A172 (cell line): ENCODE measurements around the gene MRPS18B. TPM values are rescaled to one million over a fixed set of nuclear protein-coding genes. Genes with fewer than 3 reads are reported as not detected.

Experiments
- total RNA-seq: library from RNA; depleted of rRNA; stranded (reverse); fragments of >200 nt; shearing (Covaris generic); gene quantifications from 2 replicates; pipeline ENCODE4 v1.2.3, GENCODE V29; 2014; rRNA removed

Gene MRPS18B
- total RNA-seq, 1 experiment from 2014 or later, result 82.8 TPM

Other genes with a start within 250 kb of the MRPS18B start
- 86.1 and 89.5 TPM in 2 replicates for gene HLA-E, start 128.3 kb upstream of the MRPS18B start, total RNA-seq
- gene GNL1, start 61.4 kb upstream of the MRPS18B start, total RNA-seq, result 15.0 and 28.2 TPM in 2 replicates
- 5.5 and 7.6 TPM in 2 replicates for gene PRR3, start 60.5 kb upstream of the MRPS18B start, total RNA-seq
- gene ABCF1, start 46.4 kb upstream of the MRPS18B start, total RNA-seq, result 45.6 and 45.7 TPM in 2 replicates
- 22.6 and 28.2 TPM in 2 replicates for gene PPP1R10, start 597 bp upstream of the MRPS18B start, total RNA-seq
- gene ATAT1, start 9.0 kb downstream of the MRPS18B start, total RNA-seq, result 2.4 and 5.9 TPM in 2 replicates
- 4.8 and 6.1 TPM in 2 replicates for gene C6orf136, start 29.3 kb downstream of the MRPS18B start, total RNA-seq
- 30.4 and 36.1 TPM in 2 replicates for gene DHX16, start 55.2 kb downstream of the MRPS18B start, total RNA-seq
- 62.3 and 66.2 TPM in 2 replicates for gene PPP1R18, start 68.8 kb downstream of the MRPS18B start, total RNA-seq
- gene NRM, start 73.1 kb downstream of the MRPS18B start, total RNA-seq, result 13.2 and 14.0 TPM in 2 replicates
- gene MDC1, start 99.4 kb downstream of the MRPS18B start, total RNA-seq, result 4.8 and 7.6 TPM in 2 replicates
- 1,118 and 1,364 TPM in 2 replicates for gene TUBB, start 102.5 kb downstream of the MRPS18B start, total RNA-seq
- 163 and 165 TPM in 2 replicates for gene FLOT1, start 124.8 kb downstream of the MRPS18B start, total RNA-seq
- 61.1 and 63.2 TPM in 2 replicates for gene IER3, start 126.7 kb downstream of the MRPS18B start, total RNA-seq